Karpas-422 (cell line): ENCODE data around the gene KIF26A. TPM values are rescaled to one million over a fixed set of nuclear protein-coding genes. Genes with fewer than 3 reads are reported as not detected.

Experiments used
- DNase-seq: peaks from one replicate; pipeline ENCODE4 v3.0.0-alpha.2; 2015
- H2AFZ ChIP-seq: fragments of 200-600 bp; sonication (generic); 2 replicates; pipeline ENCODE4 v1.6.1; 2014; ENCODE audit warnings: antibody characterized with exemption, low read length, mixed read lengths
- H3K27ac ChIP-seq: fragments of 200-600 bp; sonication (generic); 2 replicates; pipeline ENCODE4 v1.5.1; 2014; ENCODE audit warnings: mild to moderate bottlenecking, low read length, moderate library complexity
- H3K27me3 ChIP-seq: fragments of 200-600 bp; sonication (generic); 2 replicates; pipeline ENCODE4 v1.6.1; 2014; ENCODE audit warnings: low read length, mixed read lengths
- H3K36me3 ChIP-seq: fragments of 200-600 bp; sonication (generic); 2 replicates; pipeline ENCODE4 v1.6.1; 2014; ENCODE audit warnings: low read length, mixed read lengths; ENCODE audit not compliant: insufficient read depth
- H3K4me1 ChIP-seq: fragments of 200-600 bp; sonication (generic); 2 replicates; pipeline ENCODE4 v1.6.1; 2014; ENCODE audit warnings: mild to moderate bottlenecking, low read length, mixed read lengths
- H3K4me2 ChIP-seq: fragments of 200-600 bp; sonication (generic); 2 replicates; pipeline ENCODE4 v1.6.1; 2014; ENCODE audit warnings: low read length, low read depth, mild to moderate bottlenecking; ENCODE audit not compliant: poor library complexity, severe bottlenecking
- H3K4me3 ChIP-seq: fragments of 200-600 bp; sonication (generic); 2 replicates; pipeline ENCODE4 v1.5.1; 2014; ENCODE audit warnings: mild to moderate bottlenecking, antibody characterized with exemption, low read length, mixed read lengths
- H3K79me2 ChIP-seq: fragments of 200-600 bp; sonication (generic); 2 replicates; pipeline ENCODE4 v1.6.1; 2014; ENCODE audit warnings: mild to moderate bottlenecking, low read length, mixed read lengths
- H3K9ac ChIP-seq: fragments of 200-600 bp; sonication (generic); 2 replicates; pipeline ENCODE4 v1.6.0; 2014; ENCODE audit warnings: low read length
- H3K9me2 ChIP-seq: fragments of 200-600 bp; sonication (generic), shearing (Covaris generic); replicated peaks from 2 replicates; pipeline ENCODE4 v1.6.0; 2014; ENCODE audit warnings: mild to moderate bottlenecking, low read length, moderate library complexity; ENCODE audit not compliant: insufficient read depth
- H3K9me3 ChIP-seq: fragments of 300-700, 200-600 bp; sonication (generic); 2 replicates; pipeline ENCODE4 v1.6.1; 2014; ENCODE audit warnings: low read length, mixed read lengths
- H4K20me1 ChIP-seq: fragments of 200-600 bp; sonication (generic); 2 replicates; pipeline ENCODE4 v1.6.1; 2014; ENCODE audit warnings: mild to moderate bottlenecking, antibody characterized with exemption, low read length, low read depth; ENCODE audit not compliant: insufficient read depth
- total RNA-seq: library from RNA; depleted of rRNA; stranded (reverse); fragments of >200 nt; shearing (Covaris generic); gene quantifications from 2 replicates; pipeline ENCODE4 v1.2.3, GENCODE V29; 2014; ENCODE audit warnings: low replicate concordance

The KIF26A gene
- total RNA-seq, 1 experiment from 2014 or later = not detected

GRCh38 chr14:104120281-104120741 lies 18.1 kb upstream of the KIF26A start:
- no peaks in the 10 kb centered on the region for H3K79me2 ChIP-seq
- no peaks in the 10 kb centered on the region for H3K27me3 ChIP-seq
- H3K4me2 ChIP-seq = no peak overlapping the region
- no peak overlapping the region for H3K27ac ChIP-seq
- no peaks in the 10 kb centered on the region for H3K4me1 ChIP-seq
- no peak for DNase-seq
- H3K4me3 ChIP-seq = no peak overlapping the region
- H4K20me1 ChIP-seq = no peaks in the 10 kb centered on the region; the same call in 1 of the 2 replicates
- peaks cover 6% of the 10 kb centered on the region for H3K9me3 ChIP-seq
- no peak overlapping the region for H3K9ac ChIP-seq
- no peak overlapping the region for H2AFZ ChIP-seq
- no peaks in the 10 kb centered on the region for H3K36me3 ChIP-seq
- H3K9me2 ChIP-seq = no peaks in the 10 kb centered on the region

- Histone ChIP-seq H3K4me3 (no peak overlapping the region), H3K27ac (no peak overlapping the region), H3K79me2 (no peaks in the 10 kb centered on the region), H3K36me3 (no peaks in the 10 kb centered on the region), H3K9me3 (peaks cover 10% of the 10 kb centered on the region), H3K9ac (no peak overlapping the region), H2AFZ (no peak overlapping the region), H3K4me1 (no peaks in the 10 kb centered on the region), H3K4me2 (no peak overlapping the region), H4K20me1 (no peaks in the 10 kb centered on the region; the same call in 1 of the 2 replicates), H3K9me2 (no peaks in the 10 kb centered on the region), H3K27me3 (no peaks in the 10 kb centered on the region)
- DNase-seq = no peak
Measured at GRCh38 chr14:104121142-104121541, 17.2 kb upstream of the KIF26A start.

GRCh38 chr14:104123879-104124278 lies 14.5 kb upstream of the KIF26A start:
- no peak for DNase-seq

DNA sequence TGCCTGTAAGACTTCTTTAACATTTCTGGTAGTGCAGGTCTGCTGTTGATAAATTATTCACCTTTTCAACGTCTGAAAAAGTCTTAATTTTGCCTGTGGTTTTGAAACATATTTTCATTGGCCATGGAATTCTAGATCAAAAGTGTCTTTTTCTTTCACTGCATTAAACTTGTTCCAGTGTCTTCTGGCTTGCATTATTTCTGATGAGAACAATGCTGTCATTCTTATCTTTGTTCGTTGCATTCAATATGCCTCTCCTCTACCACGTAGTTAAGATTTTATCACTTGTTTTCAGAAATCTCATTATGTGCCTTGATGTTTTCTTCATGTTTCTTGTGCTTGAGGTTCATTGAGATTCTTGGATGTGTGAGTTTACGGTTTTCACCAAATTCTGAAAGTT lies 13.4 kb upstream of the KIF26A start:
- Histone ChIP-seq H3K27me3 (no peaks in the 10 kb centered on the region; the same call in 1 of the 2 replicates), H3K9ac (no peak overlapping the region), H4K20me1 (no peaks in the 10 kb centered on the region), H3K9me3 (peaks cover 17% of the 10 kb centered on the region), H2AFZ (no peak overlapping the region), H3K36me3 (no peaks in the 10 kb centered on the region; the same call in 1 of the 2 replicates), H3K4me1 (no peaks in the 10 kb centered on the region), H3K27ac (no peak overlapping the region), H3K4me3 (no peak overlapping the region), H3K9me2 (no peaks in the 10 kb centered on the region), H3K4me2 (no peak overlapping the region), H3K79me2 (no peaks in the 10 kb centered on the region)
- no peak for DNase-seq

More at GRCh38 chr14:104123879-104124278, 14.5 kb upstream of the KIF26A start:
- Histone ChIP-seq H3K4me2 (no peak overlapping the region), H3K27me3 (no peaks in the 10 kb centered on the region; the same call in 1 of the 2 replicates), H3K36me3 (no peaks in the 10 kb centered on the region), H3K27ac (no peak overlapping the region), H3K9me3 (peaks cover 10% of the 10 kb centered on the region), H2AFZ (no peak overlapping the region), H3K79me2 (no peaks in the 10 kb centered on the region), H3K9me2 (no peaks in the 10 kb centered on the region), H3K4me1 (no peaks in the 10 kb centered on the region), H3K9ac (no peak overlapping the region), H3K4me3 (no peak overlapping the region), H4K20me1 (no peaks in the 10 kb centered on the region; the same call in 1 of the 2 replicates)

- Histone ChIP-seq H3K9me3 (peaks cover 17% of the 10 kb centered on the region), H3K27ac (no peak overlapping the region), H3K9ac (no peak overlapping the region), H3K4me1 (no peaks in the 10 kb centered on the region), H3K36me3 (no peaks in the 10 kb centered on the region; the same call in 1 of the 2 replicates), H3K4me2 (no peak overlapping the region), H3K4me3 (no peak overlapping the region), H3K9me2 (no peaks in the 10 kb centered on the region), H3K79me2 (no peaks in the 10 kb centered on the region), H3K27me3 (no peaks in the 10 kb centered on the region; the same call in 1 of the 2 replicates), H2AFZ (no peak overlapping the region), H4K20me1 (no peaks in the 10 kb centered on the region)
- no peak for DNase-seq
Measured at GRCh38 chr14:104126753-104127152, 11.6 kb upstream of the KIF26A start.

GRCh38 chr14:104128981-104129380 lies 9.4 kb upstream of the KIF26A start:
- Histone ChIP-seq H4K20me1 (no peaks in the 10 kb centered on the region), H3K9me2 (no peaks in the 10 kb centered on the region), H3K4me2 (no peak overlapping the region), H3K4me1 (no peaks in the 10 kb centered on the region), H2AFZ (no peak overlapping the region), H3K27me3 (no peaks in the 10 kb centered on the region; the same call in 1 of the 2 replicates), H3K79me2 (no peaks in the 10 kb centered on the region), H3K9ac (no peak overlapping the region), H3K36me3 (no peaks in the 10 kb centered on the region; the same call in 1 of the 2 replicates), H3K4me3 (no peak overlapping the region), H3K9me3 (peaks cover 13% of the 10 kb centered on the region), H3K27ac (no peak overlapping the region)
- DNase-seq = no peak

DNA sequence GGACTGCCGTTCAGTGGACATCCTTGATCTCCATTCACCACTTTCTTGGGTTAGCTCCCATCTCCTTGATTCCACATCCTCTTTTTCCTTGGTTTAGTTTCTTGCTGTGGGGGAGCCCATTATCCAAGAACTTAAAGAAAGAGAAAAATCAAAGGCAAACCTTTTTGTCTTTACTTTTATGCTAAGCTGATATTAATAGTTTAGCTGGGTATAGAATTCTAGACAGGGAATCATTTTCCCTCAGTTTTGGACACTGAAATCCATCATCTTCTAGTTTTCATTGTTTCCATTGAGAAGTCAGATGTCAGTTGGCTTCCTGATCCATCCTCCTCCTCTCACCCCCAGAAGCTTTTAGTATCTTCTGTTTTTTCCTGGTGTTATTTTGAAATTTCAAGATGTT lies 8.8 kb upstream of the KIF26A start:
- no peaks in the 10 kb centered on the region for H3K4me1 ChIP-seq
- DNase-seq = no peak
- no peaks in the 10 kb centered on the region for H4K20me1 ChIP-seq
- no peaks in the 10 kb centered on the region for H3K9me2 ChIP-seq
- no peak overlapping the region for H3K4me3 ChIP-seq
- H3K4me2 ChIP-seq = no peak overlapping the region
- H3K27me3 ChIP-seq = no peaks in the 10 kb centered on the region; the same call in 1 of the 2 replicates
- H3K9me3 ChIP-seq = peaks cover 11% of the 10 kb centered on the region
- no peak overlapping the region for H3K9ac ChIP-seq
- H3K27ac ChIP-seq = no peak overlapping the region
- H2AFZ ChIP-seq = no peak overlapping the region
- H3K79me2 ChIP-seq = no peaks in the 10 kb centered on the region
- no peaks in the 10 kb centered on the region; the same call in 1 of the 2 replicates for H3K36me3 ChIP-seq

DNA sequence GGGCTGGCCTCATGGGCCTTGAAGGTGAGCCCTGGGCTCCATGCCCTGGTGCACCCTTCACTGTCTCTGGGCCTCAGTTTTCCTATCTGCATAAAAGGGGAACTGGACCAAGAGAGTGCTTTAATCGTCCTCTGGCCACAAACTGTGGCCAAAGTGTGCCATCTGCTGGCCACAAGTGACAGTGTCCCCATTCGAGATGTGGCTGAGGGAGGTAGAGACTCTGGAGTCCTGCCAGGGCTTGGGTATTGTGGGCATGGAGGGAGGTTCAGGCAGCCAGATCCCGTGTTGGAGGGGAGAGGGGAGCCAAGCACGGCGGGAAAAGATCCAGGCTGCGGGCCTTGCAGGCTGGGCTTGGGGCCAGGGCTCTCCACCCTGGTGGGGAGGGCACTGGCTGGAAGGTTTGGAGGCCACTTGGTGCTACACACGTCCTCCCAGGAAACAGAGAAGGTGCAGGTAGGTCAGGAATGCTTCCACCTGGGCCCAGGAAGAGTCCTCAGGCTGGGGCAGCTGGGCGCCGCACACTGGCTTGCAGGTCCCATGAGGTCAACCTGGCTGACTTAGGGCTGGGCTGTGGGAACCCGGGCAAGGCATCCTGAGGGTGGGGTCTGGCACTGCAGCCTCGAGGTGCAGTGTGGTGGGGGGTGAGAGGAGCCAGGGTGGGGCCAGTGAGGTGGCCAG lies 7.3 kb upstream of the KIF26A start:
- DNase-seq = peak; percentile 92
- H3K36me3 ChIP-seq = no peaks in the 10 kb centered on the region; the same call in 1 of the 2 replicates
- no peak overlapping the region for H3K4me3 ChIP-seq
- no peaks in the 10 kb centered on the region for H3K4me1 ChIP-seq
- no peak overlapping the region for H3K9ac ChIP-seq
- no peaks in the 10 kb centered on the region for H3K79me2 ChIP-seq
- H3K27me3 ChIP-seq = no peaks in the 10 kb centered on the region; the same call in 1 of the 2 replicates
- H3K9me2 ChIP-seq = no peaks in the 10 kb centered on the region
- H3K9me3 ChIP-seq = peaks cover 7% of the 10 kb centered on the region
- H3K27ac ChIP-seq = no peak overlapping the region
- H3K4me2 ChIP-seq = no peak overlapping the region
- H4K20me1 ChIP-seq = 0 out of 2 replicates have a peak, but pooled peaks cover 3% of the 10 kb centered on the region
- no peak overlapping the region for H2AFZ ChIP-seq
